ENCODE results near the gene ROR2.
"Not testable (repeated sequence)": the region's sequence is repeated elsewhere in the genome, so short reads cannot be mapped to it uniquely, and the experiment has no call there.

Gene ROR2

DNA sequence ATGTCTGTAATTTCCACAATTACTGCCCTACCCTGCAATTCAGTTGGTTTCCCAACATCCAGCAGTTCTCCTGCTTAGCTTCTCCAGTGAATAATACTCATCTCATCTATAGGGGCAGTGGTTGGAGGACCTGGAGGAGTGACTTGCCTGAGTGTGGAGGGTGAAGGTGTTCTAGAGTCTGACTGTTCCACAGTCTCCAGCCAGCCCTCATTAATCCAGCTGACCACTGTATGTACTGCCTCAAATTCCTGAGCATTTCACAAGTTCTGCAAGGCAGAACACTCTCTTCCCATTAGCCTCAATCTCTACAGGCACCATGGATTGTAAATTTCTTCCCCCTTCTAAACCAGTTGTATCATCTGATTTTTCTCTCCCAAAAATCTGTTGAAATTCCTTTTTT lies 379.0 kb downstream of the ROR2 start:
- no peak for DNase-seq (ENCODE audit: low read depth in 2 of 2)

DNA sequence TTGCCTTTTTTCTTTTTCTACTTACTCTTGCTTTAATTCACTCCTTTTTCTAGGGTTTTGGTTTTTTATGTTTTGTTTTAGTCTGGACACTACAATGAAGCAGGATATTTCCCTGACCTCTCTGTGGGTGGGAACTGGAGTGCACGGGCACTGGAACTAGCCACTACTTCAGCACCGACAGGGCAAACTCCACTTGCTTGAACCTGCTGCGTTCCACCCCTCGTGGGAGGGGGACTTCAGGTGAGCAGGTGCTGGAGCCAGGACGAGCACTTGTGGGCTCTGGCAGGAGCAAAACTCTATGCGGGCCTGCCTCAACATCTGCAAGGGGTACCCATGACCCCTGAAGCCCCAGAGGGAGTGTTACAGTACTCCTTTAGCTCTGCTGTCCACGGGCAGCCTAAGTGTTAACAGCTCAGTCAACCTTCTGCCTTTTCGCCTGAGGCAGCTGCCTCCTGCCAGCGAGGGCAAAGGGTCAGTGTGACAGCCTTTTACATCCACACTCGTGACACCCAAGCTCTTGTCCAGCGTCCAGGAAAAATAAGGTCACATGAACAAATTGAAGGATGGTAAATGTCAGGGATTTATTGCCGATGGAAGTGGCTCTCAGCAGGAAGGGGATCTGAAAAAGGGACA lies 382.3 kb downstream of the ROR2 start:
- DNase-seq (ENCODE audit: low read depth in 2 of 2): no peak

DNA sequence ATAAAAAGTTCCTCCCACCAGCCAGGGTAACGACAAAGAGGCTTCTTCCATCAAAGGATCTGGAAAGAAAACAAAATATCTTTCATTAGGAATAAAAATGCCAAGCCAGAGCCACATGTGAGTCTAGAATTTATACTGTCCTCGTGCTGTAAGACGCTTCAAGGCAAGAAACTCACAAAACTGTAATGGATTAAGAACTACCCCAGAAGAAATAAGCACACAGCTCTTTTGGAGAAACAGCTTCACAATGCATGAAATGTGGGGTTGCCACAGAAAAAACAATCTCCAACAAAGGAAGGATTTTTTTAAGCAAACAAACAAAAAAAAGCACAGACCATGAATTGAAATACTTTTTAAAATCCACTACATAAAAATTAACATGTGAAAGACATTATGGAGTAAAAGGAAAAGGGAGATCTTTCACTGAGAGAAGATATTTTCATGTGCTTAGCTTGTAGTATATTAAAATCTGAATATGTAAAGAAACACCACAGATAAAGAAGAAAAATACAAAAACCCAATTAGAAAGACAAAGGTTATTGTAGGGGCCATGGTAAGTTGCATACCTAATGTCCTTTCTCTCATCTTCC lies 385.9 kb downstream of the ROR2 start:
- DNase-seq (ENCODE audit: low read depth in 2 of 2): no peak

DNA sequence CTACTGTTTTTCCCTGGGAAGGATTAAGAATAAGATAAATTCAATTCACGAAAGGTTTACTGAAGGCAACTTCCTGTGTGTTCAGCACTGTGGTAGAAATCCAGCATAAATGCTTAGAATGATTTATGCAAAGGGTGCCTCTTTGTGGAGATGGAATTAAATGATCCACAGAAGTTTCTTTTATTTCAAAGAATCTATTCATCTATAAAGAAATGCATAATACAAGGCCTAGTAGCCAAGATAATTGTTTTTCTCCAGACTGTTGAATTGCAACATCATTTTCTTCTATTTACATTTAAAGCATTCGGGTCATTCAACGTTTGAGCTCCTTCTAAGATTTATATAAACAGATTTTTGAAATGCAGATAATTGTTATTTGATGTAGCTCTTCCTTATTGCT lies 387.6 kb downstream of the ROR2 start:
- no peak for DNase-seq (ENCODE audit: low read depth in 2 of 2)

DNA sequence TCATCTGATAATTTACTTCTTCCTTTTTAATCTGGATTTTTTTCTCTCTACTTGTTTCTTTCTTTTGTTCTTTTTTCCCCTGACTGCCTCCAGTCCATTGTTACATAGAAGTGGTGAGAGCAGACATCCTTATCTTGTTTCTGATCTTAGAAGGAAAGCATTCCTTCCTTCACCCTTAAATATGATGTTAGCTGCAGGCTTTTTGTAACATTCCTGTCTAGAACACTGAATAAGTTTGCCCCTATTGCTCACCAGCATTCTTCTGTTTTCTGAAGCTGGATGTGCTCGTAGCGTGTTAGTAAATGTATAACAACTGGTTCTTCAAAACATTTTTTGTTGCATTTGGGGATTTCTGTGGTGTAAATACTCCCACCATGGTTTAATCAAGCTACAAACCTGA lies 389.7 kb downstream of the ROR2 start:
- DNase-seq (ENCODE audit: low read depth in 2 of 2): no peak

DNA sequence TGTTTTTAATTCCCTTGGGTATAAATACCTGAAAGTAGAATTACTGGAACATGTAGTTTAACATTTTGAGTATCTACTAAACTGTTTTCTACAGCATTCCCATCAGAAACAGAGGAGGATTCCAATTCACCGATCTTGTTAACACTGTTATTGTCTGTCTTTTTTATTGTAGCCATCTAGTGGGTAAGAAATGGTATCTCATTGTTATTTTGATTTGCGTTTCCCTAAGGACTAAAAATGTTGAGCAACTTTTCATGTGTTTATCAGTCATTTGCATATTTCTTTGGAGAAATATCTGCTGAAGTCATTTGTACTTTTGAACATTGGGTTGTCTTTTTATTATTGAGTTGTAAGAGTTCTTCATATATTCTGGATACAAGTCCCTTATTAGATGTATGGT lies 391.1 kb downstream of the ROR2 start:
- no peak for DNase-seq (ENCODE audit: low read depth in 2 of 2)

DNA sequence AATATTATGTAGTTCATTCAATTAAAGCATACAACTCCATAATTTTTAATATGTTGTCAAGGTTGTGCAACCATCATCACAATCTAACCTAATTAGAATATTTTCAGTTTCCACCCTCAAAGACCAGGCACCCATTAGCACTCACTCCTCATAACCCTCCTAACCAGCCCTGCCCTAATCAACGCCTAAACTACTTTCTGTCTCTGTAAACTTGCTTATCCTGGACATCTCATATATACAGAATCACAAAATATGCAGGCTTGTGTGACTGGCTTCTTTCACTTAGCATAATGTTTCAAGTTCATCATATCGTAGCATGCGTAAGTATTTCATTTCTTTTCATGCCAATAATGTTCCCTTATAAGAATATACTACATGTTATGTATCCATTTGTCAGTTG lies 391.6 kb downstream of the ROR2 start:
- DNase-seq (ENCODE audit: low read depth in 2 of 2): no peak

DNA sequence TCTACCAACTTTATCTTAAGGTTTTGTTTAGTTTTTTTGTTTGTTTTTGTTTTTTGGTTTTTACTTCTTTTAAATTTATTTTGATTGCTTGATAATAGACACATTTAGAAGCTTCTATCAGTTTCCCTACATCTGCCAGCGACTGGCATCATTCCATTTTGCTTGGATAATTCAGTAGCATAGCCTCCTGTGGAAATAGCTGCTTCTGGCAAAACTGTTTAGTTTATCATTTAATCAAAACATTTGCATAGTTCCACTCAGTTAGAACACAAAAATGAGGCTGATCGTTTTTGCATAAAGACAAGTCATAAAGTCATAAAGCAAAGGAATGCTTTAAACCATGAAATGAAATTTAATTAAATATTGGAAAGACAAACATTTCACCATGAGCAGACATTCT lies 392.7 kb downstream of the ROR2 start:
- no peak for DNase-seq (ENCODE audit: low read depth in 2 of 2)

DNA sequence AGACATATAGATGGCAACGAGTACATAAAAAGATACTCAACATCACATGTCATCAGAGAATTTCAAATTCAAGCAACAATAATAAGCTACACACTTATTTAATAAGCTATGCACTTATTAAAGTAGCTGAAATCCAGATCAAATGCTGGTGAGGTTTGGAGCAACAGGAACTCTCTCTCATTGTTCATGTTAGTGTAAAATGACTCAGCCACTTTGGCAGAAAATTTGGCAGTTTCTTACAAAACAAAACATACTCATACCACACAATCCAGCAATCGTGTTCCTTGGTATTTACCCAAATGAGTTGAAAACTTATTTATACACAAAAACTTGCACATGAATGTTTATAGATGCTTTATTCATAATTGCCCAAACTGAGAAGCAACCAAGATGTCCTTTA lies 394.9 kb downstream of the ROR2 start:
- DNase-seq (ENCODE audit: low read depth in 2 of 2): no peak

DNA sequence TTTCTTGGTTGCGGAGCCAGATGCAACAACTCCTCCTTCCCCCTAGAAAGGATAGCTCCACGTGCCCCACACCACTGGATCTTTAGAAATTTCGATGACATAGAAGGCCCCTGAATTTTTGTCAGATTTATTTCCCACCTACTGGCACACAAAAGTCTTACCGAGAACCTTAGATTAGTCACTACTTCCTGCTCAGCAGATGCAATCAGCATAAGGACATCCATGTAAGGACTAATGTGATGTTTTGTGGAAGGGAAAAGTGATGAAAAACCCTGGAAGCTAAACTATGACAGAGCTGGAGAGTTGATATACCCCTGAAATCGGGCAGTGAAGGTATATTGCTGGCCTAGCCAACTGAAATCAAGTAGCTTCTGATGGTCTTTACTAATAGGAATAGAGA lies 400.9 kb downstream of the ROR2 start:
- DNase-seq (ENCODE audit: low read depth in 2 of 2): no peak

DNA sequence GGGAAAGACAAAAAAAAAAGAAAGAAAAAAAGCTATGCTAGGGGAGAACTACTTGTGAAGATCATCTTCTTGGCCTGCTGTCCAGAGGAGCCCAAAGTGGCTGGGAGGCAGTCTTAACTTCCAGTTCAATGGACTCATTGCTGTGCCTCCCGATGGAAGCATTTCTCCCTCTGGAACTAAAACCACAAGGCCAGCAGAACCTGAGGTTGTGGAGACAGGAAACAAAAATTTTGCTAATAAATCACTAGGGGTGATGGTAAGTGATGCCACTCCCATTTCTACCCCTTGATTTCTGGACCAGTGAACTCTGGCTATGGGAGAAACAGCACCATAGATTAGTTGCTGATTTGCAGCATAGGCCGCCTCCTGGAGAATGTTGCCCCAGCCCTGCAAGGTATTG lies 402.9 kb downstream of the ROR2 start:
- DNase-seq (ENCODE audit: low read depth in 2 of 2): no peak

DNA sequence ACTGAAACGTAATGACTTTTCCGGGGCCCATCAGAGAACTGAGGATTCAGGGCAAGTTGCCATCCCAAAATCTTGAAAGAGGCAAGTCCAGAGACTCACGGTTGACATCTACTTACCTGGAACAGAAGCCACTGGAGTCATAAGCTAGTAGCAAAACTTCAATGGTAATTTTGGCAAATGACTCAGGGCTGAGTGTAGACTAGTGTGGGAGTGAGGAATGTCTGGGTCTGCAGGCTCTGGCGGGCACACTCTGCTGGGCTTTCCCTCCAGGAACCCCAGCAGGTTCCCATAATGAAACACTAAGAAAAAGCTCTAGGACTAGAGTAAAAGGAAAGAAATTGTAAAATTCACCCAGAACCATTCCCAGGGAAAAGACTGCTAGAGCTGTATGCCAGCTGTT lies 403.5 kb downstream of the ROR2 start:
- DNase-seq (ENCODE audit: low read depth in 2 of 2): no peak

DNA sequence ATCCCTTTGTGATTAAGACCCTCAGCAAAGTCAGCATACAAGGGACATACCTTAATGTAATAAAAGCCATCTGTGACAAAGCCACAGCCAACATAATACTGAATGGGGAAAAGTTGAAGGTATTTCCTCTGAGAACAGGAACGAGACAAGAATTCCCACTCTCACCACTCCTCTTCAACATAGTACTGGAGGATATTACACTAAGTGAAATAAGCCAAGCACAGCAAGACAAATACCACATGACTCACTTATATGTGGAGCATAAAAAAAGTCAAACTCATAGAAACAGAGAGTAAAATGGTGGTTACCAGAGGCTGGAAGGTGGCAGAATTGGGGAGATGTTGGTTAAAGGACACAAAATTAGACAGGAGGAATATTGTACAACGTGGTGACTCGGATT lies 408.3 kb downstream of the ROR2 start:
- no peak for DNase-seq (ENCODE audit: low read depth in 2 of 2)

DNA sequence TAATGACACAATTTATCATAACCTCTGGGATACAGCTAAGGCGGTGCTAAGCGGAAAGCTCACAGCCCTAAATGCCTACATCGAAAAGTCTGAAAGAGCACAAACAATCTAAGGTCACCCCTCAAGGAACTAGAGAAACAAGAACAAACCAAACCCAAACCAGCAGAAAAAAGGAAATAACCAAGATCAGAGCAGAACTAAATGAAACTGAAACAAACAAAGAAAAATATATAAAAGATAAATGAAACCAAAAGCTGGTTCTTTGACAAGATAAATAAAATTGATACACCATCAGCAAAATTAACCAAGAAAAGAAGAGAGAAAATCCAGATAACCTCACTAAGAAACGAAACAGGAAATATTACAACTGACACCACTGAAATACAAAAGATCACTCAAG lies 409.5 kb downstream of the ROR2 start:
- DNase-seq (ENCODE audit: low read depth in 2 of 2): not testable (repeated sequence)

DNA sequence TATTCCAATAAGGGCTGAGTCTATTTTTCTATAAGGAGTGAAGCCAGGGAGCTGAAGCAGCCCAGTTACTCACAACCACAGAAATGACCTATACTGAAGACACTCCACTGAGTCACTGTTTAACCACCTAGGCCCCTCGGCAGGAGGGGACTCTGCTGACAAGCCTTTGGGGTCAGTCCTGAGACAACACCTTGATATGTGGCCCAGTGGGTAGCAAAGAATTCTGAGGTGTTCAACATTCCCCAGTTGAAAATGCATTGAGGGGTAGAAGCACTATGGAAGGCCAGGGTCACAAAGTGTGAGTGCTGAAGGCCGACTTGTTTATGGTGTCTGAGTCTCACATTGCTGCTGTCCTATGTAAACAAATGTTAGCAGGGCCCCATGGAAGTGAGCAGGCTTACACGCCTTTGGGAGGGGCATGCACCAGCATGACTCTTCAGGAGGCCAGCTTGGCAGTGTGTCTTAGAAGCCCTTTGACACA lies 413.8 kb downstream of the ROR2 start:
- DNase-seq (ENCODE audit: low read depth in 2 of 2): no peak

DNA sequence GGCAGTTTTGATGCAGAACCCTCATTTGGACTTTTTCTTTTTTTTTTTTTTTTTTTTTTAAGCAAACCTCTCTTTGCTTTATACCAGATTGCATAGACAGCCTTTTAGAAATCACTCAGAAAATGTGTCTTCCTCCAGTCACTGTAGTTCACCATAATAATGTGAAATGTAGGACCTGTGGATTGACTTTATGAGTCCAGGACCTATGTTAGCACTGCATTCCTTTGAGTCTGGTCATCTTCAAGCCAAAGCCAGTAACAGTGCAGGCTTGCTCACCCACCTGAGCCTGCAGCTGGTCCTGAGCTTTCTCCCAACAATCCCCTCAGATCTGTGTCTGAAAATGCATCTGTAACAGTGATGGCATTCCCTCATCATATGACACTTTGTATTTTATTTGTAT lies 415.7 kb downstream of the ROR2 start:
- DNase-seq (ENCODE audit: low read depth in 2 of 2): no peak

DNA sequence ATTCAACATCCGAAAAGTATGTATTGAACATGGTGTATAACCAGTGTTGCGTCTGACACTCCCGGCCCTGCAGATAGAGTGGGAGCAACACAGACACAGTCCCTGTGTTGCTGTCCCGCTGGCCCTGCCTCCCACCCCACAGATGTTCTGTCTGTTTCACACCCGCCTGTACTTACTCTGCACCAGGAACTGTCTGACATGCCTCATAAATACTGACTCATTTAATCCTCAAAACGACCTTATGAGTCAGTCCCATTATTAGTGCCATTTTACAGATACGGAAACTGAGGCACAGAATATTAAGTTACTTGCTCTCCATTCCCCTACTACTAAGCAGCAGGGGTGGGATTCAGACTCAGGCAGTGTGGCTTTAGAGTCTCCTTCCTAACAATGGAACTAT lies 416.6 kb downstream of the ROR2 start:
- no peak for DNase-seq (ENCODE audit: low read depth in 2 of 2)

DNA sequence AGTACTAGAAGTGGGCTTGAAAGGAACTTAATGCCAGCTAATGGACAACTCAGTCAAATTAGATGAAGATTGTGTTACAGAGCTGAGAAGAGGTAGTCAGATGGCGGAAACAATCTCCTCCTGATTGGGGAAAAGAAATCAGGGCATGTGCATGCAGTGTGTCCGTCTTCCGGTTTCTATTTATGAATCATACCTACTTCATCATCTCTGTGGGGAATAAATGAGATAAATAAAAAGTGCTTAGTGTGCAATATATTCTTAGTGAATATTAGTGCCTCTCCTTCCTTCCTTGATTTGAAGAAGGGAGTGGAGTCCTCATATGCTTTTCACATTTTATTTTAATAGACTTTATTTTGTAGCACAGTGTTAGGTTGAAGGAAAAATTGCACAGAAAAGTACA lies 417.7 kb downstream of the ROR2 start:
- DNase-seq (ENCODE audit: low read depth in 2 of 2): no peak

DNA sequence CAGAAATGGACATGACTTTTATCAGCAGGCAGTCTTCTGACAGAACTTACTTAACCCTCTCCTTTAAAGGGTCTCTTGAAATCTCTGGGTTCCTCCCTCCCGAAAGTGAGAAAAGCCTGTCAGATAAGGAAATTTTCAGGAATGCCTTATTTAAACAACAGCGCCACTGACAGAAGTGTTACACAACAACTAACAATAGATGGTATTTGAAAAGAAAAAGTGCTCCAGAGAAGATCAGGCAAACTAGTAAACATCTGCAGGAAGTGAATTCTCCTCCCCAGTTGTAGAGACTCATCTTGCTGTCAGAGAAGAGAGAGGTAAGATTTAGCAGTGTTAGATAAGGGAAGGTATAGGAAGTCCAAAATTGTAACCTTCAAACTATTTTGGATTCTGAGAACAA lies 419.2 kb downstream of the ROR2 start:
- no peak for DNase-seq (ENCODE audit: low read depth in 2 of 2)

DNA sequence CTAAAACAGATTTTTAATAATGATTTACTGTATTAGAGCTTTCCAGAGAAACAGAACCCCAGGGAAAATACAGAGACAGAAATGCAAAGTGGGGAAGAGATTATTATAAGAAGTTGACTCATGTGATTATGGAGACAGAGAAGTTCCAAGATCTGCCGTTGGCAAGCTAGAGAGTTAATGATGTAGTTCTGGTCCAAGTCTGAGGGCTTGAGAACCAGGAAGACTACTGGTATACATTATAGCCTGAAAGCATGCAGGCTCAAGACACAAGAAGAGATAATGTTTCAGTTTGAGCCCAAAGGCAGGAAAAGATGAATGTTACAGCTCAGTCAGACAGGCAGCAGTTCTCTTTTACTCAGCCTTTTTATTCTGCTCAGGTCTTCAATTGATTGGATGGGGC lies 427.5 kb downstream of the ROR2 start:
- no peak for DNase-seq (ENCODE audit: low read depth in 2 of 2)

DNA sequence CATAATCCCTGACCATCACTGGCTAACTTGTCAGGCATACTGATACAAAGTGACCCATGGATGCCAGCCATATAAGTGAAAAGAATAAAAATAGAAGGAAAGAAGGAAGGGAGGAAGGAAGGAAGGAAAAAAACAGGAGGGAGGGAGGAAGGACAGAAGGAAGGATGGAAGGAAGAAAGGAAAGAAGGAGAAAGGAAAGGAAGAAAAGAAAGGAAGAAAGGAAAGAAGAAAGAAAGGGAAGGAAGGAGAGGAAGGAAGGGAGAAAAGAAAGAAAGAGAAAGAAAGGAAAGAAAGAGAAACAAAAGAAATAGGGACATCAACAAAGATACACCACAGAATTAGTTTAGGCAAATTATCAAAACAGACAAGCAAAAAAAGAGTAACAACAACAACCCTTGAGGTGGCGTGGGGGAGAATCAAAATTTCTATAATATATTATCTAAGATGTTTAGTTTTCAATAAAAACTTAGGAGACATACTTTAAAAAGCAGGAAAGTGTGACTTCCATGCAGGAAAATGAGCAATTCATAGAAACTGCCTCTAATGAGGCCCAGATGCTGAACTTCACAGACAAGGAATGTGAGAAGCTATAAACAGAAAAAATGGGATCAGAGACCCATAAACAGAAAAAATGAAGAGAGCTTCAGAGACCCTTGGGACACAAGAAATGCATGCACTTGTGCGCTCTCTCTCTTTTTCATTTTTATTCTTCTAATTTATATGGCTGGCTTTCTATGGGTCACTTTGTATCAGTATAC lies 430.3 kb downstream of the ROR2 start:
- no peak for DNase-seq (ENCODE audit: low read depth in 2 of 2)

DNA sequence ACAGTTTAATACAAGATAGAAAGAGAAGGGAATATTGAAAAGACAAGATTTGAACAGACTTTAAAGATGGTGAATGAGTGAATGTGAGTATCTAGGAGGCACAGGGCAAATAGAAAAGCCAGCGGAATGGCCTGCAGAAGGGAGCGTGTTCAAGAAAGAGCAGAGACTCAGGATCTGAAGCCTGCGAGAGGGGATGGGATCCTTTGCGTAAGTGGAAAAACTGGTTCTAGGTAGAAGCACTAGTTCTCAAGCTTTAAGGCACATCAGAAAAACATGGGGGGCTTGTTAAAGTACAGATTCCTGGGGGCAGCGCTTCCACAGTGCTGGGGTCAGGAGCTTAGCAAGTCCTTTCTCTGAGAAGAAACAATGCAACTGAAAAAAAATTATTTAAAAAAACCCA lies 431.6 kb downstream of the ROR2 start:
- DNase-seq (ENCODE audit: low read depth in 2 of 2): no peak

DNA sequence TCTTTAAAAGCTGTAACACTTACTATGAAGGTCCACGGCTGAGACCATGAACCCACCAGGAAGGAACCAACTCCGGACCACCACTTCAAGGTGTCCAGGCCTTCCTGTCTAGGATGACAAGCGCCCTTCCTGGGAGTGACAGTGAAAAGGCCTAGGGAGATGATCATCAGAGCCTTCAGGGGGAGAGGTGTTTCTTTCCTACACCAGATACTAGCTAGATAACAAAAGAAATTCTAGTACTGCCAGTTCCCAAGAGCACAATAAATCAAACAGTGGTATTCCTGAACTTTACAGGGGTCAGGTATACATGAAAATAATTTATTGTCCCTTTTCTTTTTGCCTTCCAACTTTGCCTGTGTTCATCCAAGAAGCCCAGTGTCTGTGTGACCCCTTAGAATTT lies 432.2 kb downstream of the ROR2 start:
- no peak for DNase-seq (ENCODE audit: low read depth in 2 of 2)
